Measurements from ENCODE around the gene ZBTB21. TPM values are rescaled to one million over a fixed set of nuclear protein-coding genes. Genes with fewer than 3 reads are reported as not detected.

ZBTB21 gene
- total and polyA plus RNA-seq, 10 donors: 1.9 to 21.7 (median 14.0) TPM

- Histone ChIP-seq H3K4me1 (peaks cover 0 to 45% (median 12%) of the 10 kb centered on the region in 6 donors), H3K36me3 (no peaks in the 10 kb centered on the region), H3K27me3 (replicated peaks in 1 of 7) (no peaks in the 10 kb centered on the region), H3K4me3 (no peak overlapping the region), H3K9me3 (no peaks in the 10 kb centered on the region), H3K27ac (no peak overlapping the region)
- intact Hi-C loops (cut with DNase I; ENCODE audit: low total_unique reads): no loop called here
- WGBS, 5 donors: 86 to 97% (median 91%) methylated on average over 9 of the region's 9 CpGs
- TF ChIP-seq CTCF (IDR thresholded peaks at IDR 0.05 in 8 of 11, conservative IDR thresholded peaks at IDR 0.05 in 3 of 11): no peak
- TF ChIP-seq POLR2AphosphoS5 (IDR thresholded peaks at IDR 0.05): no peak
- no peak for TF ChIP-seq POLR2A (IDR thresholded peaks at IDR 0.05)
- DNase-seq: no peak
These were observed 45.3 kb upstream of the ZBTB21 start for GRCh38 chr21:42055425-42055824.

- WGBS, 5 donors: 26 to 60% (median 27%) methylated on average over 9 of the region's 9 CpGs
- Histone ChIP-seq H3K27ac (peak overlapping the region in 5 of 8 donors; percentile 4 to 50 (median 30)), H3K36me3 (no peaks in the 10 kb centered on the region), H3K27me3 (replicated peaks in 1 of 7) (no peaks in the 10 kb centered on the region), H3K4me3 (no peak overlapping the region), H3K4me1 (peaks cover 0 to 18% (median 2%) of the 10 kb centered on the region in 6 donors), H3K9me3 (no peaks in the 10 kb centered on the region)
- TF ChIP-seq CTCF (IDR thresholded peaks at IDR 0.05 in 8 of 11, conservative IDR thresholded peaks at IDR 0.05 in 3 of 11) (no peak), POLR2A (IDR thresholded peaks at IDR 0.05) (no peak), POLR2AphosphoS5 (IDR thresholded peaks at IDR 0.05) (peak in 2 of 3 donors; percentile 73 to 83)
- peak; percentile 61 for DNase-seq
- intact Hi-C loops (cut with DNase I; ENCODE audit: low total_unique reads): no loop called here
These were observed 41.6 kb upstream of the ZBTB21 start for GRCh38 chr21:42051788-42052187.

- no peaks in the 10 kb centered on the region for H3K9me3 ChIP-seq
- WGBS, 5 donors: 80 to 92% (median 86%) methylated on average over 15 to 16 of the region's 16 CpGs
- TF ChIP-seq CTCF (IDR thresholded peaks at IDR 0.05 in 8 of 11, conservative IDR thresholded peaks at IDR 0.05 in 3 of 11): no peak
- no peak for TF ChIP-seq POLR2A (IDR thresholded peaks at IDR 0.05)
- TF ChIP-seq POLR2AphosphoS5 (IDR thresholded peaks at IDR 0.05): no peak
- no peaks in the 10 kb centered on the region for H3K36me3 ChIP-seq
- H3K4me1 ChIP-seq: peaks cover 0 to 18% (median 2%) of the 10 kb centered on the region in 6 donors
- no peaks in the 10 kb centered on the region for H3K27me3 ChIP-seq (replicated peaks in 1 of 7)
- DNase-seq: peak; percentile 72
- intact Hi-C loops (cut with DNase I; ENCODE audit: low total_unique reads): loop anchor here (10.0 kb wide), 1 partner anchor 45 kb away; no protein-coding TSS in a partner anchor
- H3K27ac ChIP-seq: no peak overlapping the region
- no peak overlapping the region for H3K4me3 ChIP-seq
These were observed 39.6 kb upstream of the ZBTB21 start for GRCh38 chr21:42049578-42050430.

- Histone ChIP-seq H3K36me3 (no peaks in the 10 kb centered on the region), H3K27ac (no peak overlapping the region), H3K4me3 (no peak overlapping the region), H3K9me3 (no peaks in the 10 kb centered on the region), H3K4me1 (peaks cover 0 to 18% (median 2%) of the 10 kb centered on the region in 6 donors), H3K27me3 (replicated peaks in 1 of 7) (no peaks in the 10 kb centered on the region)
- intact Hi-C loops (cut with DNase I; ENCODE audit: low total_unique reads): loop anchor here (10.0 kb wide), 1 partner anchor 46 kb away; no protein-coding TSS in a partner anchor
- DNase-seq: peak; percentile 47
- WGBS, 5 donors: 91 to 98% (median 93%) methylated on average over 10 of the region's 10 CpGs
- TF ChIP-seq POLR2A (IDR thresholded peaks at IDR 0.05) (no peak), CTCF (IDR thresholded peaks at IDR 0.05 in 8 of 11, conservative IDR thresholded peaks at IDR 0.05 in 3 of 11) (no peak), POLR2AphosphoS5 (IDR thresholded peaks at IDR 0.05) (no peak)
These were observed 38.9 kb upstream of the ZBTB21 start for GRCh38 chr21:42048870-42049577.

Measured in spleen (tissue), 11 donors.